Large intestine (tissue), 3 donors: Measurements from ENCODE around the gene ERC2. TPM values are rescaled to one million over a fixed set of nuclear protein-coding genes. Genes with fewer than 3 reads are reported as not detected.
A peak's percentile ranks its signal among the peaks of the same experiment; 100 is the strongest.

Source experiments
- DNase-seq, 2 donors: peaks; one replicate each; pipeline versions ENCODE4 v3.0.0 to v3.0.0-alpha.2; 2013
- H3K27ac ChIP-seq: one replicate; pipeline ENCODE4 v1.5.1; 2013; ENCODE audit warnings: low read length
- H3K27me3 ChIP-seq: 2 replicates; pipeline ENCODE4 v1.6.1; 2013; ENCODE audit warnings: low read length; ENCODE audit not compliant: control insufficient read depth, insufficient read depth
- H3K36me3 ChIP-seq: 2 replicates; pipeline ENCODE4 v1.6.1; 2013; ENCODE audit warnings: low read length; ENCODE audit not compliant: control insufficient read depth, insufficient read depth
- H3K4me1 ChIP-seq: one replicate; pipeline ENCODE4 v1.6.1; 2013; ENCODE audit warnings: low read length; ENCODE audit not compliant: control insufficient read depth, insufficient read depth
- H3K4me3 ChIP-seq: one replicate; pipeline ENCODE4 v1.5.1; 2013; ENCODE audit warnings: low read length
- H3K9me3 ChIP-seq: one replicate; pipeline ENCODE4 v1.6.1; 2013; ENCODE audit warnings: mild to moderate bottlenecking, low read depth, low read length, moderate library complexity; ENCODE audit not compliant: control insufficient read depth
- WGBS: methylation state at CpG from one replicate; pipeline ENCODE4 v1.1.5; 2013; ENCODE audit warnings: low lambda C conversion rate; ENCODE audit not compliant: insufficient coverage; 5-methylcytosine and 5-hydroxymethylcytosine counted together
- polyA plus RNA-seq: library from polyadenylated mRNA; unstranded; fragments of 120-200 nt; gene quantifications from one replicate; pipeline ENCODE4 v1.2.1, GENCODE V29; 2013

Gene ERC2
- polyA plus RNA-seq, 1 donor, result 2.4 TPM

DNA sequence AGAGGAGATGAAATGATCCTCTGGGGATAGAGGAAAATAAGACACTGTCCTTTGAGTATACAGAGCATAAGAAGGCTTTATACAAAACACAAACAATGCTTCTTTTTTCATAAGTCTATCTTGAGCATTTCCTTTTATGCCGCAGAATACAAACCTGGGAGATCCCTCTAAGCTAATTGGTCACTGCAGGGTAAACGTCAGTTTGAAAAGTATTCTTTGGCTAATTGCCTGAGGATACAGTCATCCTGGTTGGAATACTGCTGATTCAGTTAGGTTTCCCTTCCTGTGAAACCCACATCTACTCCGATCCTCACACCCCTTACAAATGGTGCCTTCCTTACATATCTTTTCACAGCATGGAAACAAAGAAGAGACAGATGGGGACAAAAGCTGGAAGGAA, 991.8 kb downstream of the ERC2 start:
- Histone ChIP-seq H3K4me1 (peaks cover 3% of the 10 kb centered on the region), H3K36me3 (peaks cover 5% of the 10 kb centered on the region), H3K4me3 (no peak overlapping the region), H3K9me3 (no peaks in the 10 kb centered on the region), H3K27ac (no peak overlapping the region), H3K27me3 (peaks cover 24% of the 10 kb centered on the region)
- no CpG with 5 or more reads among the region's 3 CpGs for WGBS
- DNase-seq, result no peak

DNA sequence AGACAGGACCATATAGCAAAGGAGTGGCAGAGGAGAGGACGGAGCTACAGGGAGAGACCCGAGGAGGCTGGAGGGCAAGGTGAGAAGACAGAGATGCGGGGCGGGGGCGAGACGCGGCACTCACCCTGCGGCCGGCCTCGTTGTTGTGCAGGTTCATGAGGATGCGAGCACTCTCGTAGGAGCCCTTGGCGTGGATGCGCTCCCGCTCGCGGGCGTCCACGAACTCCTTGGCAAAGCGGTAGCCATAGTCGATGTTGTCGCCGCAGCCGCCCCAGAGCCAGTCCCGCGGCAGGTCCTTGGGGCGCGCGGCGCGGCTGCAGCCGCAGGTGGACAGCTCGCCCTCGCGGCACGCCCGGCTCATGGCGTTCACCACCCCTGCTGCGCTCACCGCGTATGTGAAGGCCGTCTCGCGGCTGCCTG, 994.0 kb downstream of the ERC2 start:
- peaks cover 11% of the 10 kb centered on the region for H3K36me3 ChIP-seq
- H3K4me1 ChIP-seq, result peaks cover 3% of the 10 kb centered on the region
- peaks cover 6% of the 10 kb centered on the region for H3K27me3 ChIP-seq
- no peaks in the 10 kb centered on the region for H3K9me3 ChIP-seq
- peak in 1 of 2 donors; percentile 23 for DNase-seq
- no peak overlapping the region for H3K27ac ChIP-seq
- 50% methylated on average over 1 of the region's 44 CpGs for WGBS
- no peak overlapping the region for H3K4me3 ChIP-seq

DNA sequence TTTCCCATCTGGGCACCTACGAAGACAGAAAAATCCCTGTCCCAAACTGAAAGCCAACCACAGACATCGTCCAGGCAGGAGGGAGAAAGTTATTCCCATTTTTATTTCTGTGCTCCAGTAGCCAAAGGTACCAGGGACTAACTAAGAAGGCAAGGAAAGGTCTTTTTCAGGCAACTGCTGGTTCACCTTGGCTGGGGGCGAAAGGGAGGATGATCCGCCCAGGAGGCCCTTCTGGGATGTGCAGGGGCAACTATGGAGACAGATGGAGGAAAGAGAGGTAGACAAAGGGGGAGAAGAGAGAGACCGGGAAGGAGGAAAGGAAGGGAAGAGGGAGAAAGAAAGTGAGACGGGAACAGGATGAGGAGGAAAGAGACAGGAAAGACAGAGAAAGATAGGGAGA, 994.5 kb downstream of the ERC2 start:
- Histone ChIP-seq H3K27me3 (peaks cover 5% of the 10 kb centered on the region), H3K9me3 (no peaks in the 10 kb centered on the region), H3K4me1 (peaks cover 3% of the 10 kb centered on the region), H3K4me3 (no peak overlapping the region), H3K36me3 (peaks cover 11% of the 10 kb centered on the region), H3K27ac (no peak overlapping the region)
- 100% methylated on average over 1 of the region's 6 CpGs for WGBS
- DNase-seq, result no peak

DNA sequence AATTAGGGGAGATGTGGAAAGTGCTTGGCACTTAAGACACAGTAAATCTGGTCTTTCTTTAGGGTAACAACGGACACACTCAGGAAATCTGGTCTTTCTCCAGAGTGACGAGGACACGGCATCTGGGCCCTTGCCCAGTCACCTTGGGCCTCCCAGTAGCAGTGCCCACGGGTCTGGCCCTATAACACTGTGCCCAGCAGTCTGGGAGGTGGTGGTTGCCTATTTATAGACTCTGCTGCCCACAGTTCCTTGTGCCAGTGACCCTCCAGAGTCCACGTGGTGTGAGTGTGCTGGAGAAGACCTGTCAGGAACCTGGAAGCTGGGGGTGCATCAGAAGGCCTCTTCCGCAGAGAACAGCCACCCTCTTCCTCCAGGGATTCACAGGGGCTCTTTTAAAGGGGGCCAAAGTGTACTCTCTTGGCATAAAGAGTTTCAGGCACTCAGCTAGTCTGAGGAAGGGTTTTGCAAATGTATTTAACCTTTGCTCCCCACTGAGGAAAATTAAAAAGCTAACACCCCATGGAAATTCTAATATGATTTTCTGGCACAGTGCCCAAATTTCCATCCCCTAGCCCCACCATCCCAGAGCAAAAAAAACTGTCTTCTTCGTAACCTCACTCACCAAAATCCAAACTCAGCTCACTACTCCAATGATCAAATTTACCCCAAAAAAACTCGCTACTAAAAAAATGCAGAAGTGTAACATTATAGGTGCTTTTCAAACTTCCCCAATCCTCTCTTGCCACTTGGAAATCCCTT, 996.6 kb downstream of the ERC2 start:
- H3K4me3 ChIP-seq, result no peak overlapping the region

DNA sequence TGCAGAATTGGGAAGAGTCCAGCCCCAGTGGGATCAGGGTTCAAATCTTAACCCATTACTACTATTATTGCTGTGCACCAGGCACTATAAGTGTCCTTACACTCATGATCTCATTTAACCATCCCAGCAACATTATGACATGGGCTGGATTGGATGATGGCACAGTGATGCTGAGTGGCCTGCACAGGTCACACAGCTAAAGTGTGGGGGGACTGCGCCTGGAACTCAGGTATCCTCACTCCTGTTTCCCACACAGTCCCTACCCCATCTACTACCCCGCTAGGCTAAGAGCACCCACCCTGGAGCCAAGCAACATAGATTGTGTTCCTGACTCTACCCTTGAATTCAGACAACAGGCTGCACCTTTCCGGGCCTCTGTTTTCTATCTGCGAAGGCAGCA, 997.2 kb downstream of the ERC2 start:
- H3K4me1 ChIP-seq, result no peaks in the 10 kb centered on the region
- peaks cover 8% of the 10 kb centered on the region for H3K36me3 ChIP-seq
- H3K4me3 ChIP-seq, result no peak overlapping the region
- no peak overlapping the region for H3K27ac ChIP-seq
- WGBS, result no CpG with 5 or more reads among the region's 4 CpGs
- H3K9me3 ChIP-seq, result no peaks in the 10 kb centered on the region
- peaks cover 5% of the 10 kb centered on the region for H3K27me3 ChIP-seq
- DNase-seq, result no peak

More for the DNA sequence above, 996.6 kb downstream of the ERC2 start:
- no CpG with 5 or more reads among the region's 8 CpGs for WGBS
- peaks cover 8% of the 10 kb centered on the region for H3K36me3 ChIP-seq
- no peaks in the 10 kb centered on the region for H3K4me1 ChIP-seq
- no peak overlapping the region for H3K27ac ChIP-seq
- H3K9me3 ChIP-seq, result no peaks in the 10 kb centered on the region
- peaks cover 5% of the 10 kb centered on the region for H3K27me3 ChIP-seq
- no peak for DNase-seq

DNA sequence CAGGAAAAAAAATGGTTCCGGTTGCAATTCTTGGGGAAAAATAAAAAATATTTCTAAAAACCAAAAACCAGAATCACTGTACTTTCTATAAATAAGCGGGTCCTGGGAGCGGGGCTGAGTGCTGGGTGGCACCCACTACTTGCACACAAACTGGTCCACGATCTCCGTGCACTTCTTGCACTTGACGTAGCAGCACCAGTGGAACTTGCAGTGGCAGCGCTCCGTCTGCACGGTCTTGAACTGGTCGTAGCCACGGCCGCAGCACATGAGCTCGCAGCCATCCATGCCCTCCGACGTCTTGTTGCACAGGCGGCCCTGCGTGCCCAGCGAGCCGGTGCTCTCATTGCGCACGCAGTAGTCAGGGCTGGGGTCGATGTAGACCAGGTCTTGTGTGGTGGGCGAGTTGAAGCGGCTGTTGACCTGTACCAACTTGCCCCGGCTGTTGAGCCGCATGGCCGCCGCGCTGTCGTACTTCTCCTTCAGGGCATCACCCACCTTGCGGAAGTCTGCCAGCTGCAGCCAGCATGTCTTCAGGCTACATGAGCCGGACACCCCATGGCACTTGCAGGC, 998.2 kb downstream of the ERC2 start:
- no CpG with 5 or more reads among the region's 32 CpGs for WGBS
- Histone ChIP-seq H3K27ac (no peak overlapping the region), H3K4me3 (no peak overlapping the region), H3K27me3 (peaks cover 5% of the 10 kb centered on the region), H3K9me3 (no peaks in the 10 kb centered on the region), H3K4me1 (no peaks in the 10 kb centered on the region), H3K36me3 (peaks cover 8% of the 10 kb centered on the region)
- DNase-seq, result no peak

DNA sequence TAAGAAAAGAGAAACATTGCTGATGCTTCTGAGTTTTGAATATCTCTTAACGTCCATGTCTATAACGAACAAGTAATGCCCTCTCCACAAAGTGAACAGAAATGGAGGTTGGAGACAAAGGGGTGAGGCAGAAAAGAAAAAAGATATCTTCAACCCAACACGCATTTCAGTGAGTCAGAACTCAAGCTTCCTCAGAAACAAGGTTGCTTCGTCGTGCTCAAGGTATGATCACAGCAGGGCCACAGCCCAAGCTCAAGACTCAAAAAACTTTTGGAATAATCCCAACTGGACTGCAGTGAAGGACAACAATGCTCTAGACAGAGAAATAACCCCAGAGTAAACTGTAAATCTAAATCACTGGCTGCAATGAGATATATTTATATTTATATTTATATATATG, 1000.0 kb downstream of the ERC2 start:
- H3K27me3 ChIP-seq, result no peaks in the 10 kb centered on the region
- H3K27ac ChIP-seq, result no peak overlapping the region
- no peaks in the 10 kb centered on the region for H3K9me3 ChIP-seq
- WGBS, result no CpG with 5 or more reads among the region's 5 CpGs
- DNase-seq, result no peak
- H3K4me1 ChIP-seq, result no peaks in the 10 kb centered on the region
- H3K4me3 ChIP-seq, result no peak overlapping the region
- H3K36me3 ChIP-seq, result peaks cover 6% of the 10 kb centered on the region

DNA sequence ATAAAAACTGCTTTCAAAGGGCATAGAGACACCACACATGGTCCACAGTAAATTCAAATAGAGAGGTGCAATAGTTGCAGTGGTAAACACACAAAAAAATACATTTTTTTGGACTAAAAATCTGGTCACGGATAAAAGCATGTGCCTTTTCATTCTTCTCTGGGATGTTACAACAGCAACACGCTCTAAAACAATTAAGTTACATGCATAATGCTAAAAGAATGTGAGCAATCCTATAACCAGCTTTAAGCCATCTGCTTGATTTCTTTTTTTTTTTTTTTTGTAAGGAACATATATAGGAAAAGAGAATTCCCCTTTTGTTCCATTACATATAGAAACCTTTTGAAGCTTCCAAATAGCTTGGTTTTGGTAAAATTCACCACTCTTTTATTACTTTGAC, 1001.2 kb downstream of the ERC2 start:
- Histone ChIP-seq H3K4me3 (no peak overlapping the region), H3K9me3 (no peaks in the 10 kb centered on the region), H3K27ac (no peak overlapping the region), H3K27me3 (no peaks in the 10 kb centered on the region), H3K4me1 (no peaks in the 10 kb centered on the region), H3K36me3 (peaks cover 6% of the 10 kb centered on the region)
- DNase-seq, result no peak
- no CpG with 5 or more reads among the region's 2 CpGs for WGBS

DNA sequence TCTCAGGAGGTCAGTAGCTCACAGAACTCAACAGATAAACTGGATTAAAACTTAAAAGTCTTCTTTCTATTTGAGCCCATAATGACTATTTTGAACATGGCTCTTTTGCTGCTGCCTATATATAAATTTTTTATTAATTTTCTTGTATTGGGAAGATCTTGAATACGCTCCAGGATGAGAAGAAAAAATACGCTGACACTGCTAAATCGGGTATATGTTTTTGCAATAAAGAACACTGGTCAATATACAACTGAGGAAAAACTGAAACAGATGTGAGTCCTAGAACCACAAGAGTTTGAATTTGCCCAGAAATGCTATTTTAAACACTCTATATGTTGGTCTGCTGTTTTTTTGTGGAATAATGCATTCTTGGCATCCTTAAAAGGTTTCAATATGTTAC, 1001.7 kb downstream of the ERC2 start:
- Histone ChIP-seq H3K4me3 (no peak overlapping the region), H3K36me3 (peaks cover 6% of the 10 kb centered on the region), H3K9me3 (no peaks in the 10 kb centered on the region), H3K27me3 (no peaks in the 10 kb centered on the region), H3K4me1 (no peaks in the 10 kb centered on the region), H3K27ac (no peak overlapping the region)
- no peak for DNase-seq
- WGBS, result 96% methylated on average over 3 of the region's 3 CpGs

DNA sequence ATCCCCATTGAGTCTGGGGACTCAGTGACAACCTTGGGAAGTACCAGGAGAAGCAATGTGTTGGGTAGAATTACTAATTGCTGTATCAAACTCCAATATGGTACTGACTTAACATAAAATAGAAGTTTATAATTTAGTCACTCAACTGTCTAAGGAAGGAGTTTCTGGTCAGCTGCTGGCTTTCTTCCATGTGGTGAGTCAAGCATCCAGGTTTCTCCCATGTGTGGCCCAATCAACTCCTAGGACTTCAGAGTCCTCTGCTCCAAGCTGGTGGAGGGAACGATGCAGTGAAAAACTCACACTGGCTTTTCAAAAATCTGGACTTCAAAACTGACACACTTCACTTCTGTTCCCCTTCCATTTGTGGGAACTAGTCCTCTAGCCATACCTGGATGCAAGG, 1006.4 kb downstream of the ERC2 start:
- no peaks in the 10 kb centered on the region for H3K4me1 ChIP-seq
- DNase-seq, result no peak
- no peaks in the 10 kb centered on the region for H3K9me3 ChIP-seq
- no CpG with 5 or more reads among the region's 1 CpG for WGBS
- no peaks in the 10 kb centered on the region for H3K36me3 ChIP-seq
- H3K4me3 ChIP-seq, result no peak overlapping the region
- H3K27ac ChIP-seq, result no peak overlapping the region
- no peaks in the 10 kb centered on the region for H3K27me3 ChIP-seq

DNA sequence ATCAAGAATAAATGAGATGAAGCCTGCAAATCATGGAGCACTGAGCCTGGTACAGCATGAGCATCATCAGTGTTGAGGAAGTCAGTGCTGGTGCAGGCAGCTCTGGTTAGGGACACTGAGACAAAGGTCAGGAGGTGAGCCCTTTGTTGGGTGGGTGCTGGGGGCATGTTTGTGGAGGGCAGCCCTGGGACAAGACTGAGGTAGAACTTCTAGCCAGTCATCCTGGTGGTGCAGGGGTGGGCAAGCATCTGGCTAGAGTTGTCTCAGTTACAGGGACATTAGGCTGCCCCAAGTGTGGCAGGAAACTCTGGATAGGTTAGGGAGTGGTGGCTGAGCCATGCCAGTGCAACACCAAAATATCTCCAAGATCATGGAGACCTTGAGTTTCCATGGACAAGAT, 1008.4 kb downstream of the ERC2 start:
- no peaks in the 10 kb centered on the region for H3K36me3 ChIP-seq
- no peaks in the 10 kb centered on the region for H3K27me3 ChIP-seq
- H3K27ac ChIP-seq, result no peak overlapping the region
- H3K4me3 ChIP-seq, result no peak overlapping the region
- H3K4me1 ChIP-seq, result no peaks in the 10 kb centered on the region
- no peaks in the 10 kb centered on the region for H3K9me3 ChIP-seq
- no peak for DNase-seq
